Measurements from ENCODE around the gene SLC22A7.

Gene SLC22A7

DNA sequence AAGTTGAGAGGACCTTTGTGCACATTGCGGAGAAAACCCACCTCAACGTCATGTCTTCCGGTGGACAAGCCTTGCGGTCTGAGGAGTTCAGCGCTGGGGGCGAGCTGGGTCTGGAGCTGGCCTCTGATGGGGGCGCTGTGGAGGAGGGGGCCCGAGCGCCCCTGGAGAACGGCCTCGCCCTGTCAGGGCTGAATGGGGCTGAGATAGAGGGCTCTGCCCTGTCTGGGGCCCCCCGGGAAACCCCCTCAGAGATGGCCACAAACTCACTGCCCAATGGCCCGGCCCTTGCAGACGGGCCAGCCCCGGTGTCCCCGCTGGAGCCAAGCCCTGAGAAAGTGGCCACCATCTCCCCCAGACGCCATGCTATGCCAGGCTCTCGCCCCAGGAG is 14.6 kb upstream of the SLC22A7 start:
- TF ChIP-seq, protein P1, sequence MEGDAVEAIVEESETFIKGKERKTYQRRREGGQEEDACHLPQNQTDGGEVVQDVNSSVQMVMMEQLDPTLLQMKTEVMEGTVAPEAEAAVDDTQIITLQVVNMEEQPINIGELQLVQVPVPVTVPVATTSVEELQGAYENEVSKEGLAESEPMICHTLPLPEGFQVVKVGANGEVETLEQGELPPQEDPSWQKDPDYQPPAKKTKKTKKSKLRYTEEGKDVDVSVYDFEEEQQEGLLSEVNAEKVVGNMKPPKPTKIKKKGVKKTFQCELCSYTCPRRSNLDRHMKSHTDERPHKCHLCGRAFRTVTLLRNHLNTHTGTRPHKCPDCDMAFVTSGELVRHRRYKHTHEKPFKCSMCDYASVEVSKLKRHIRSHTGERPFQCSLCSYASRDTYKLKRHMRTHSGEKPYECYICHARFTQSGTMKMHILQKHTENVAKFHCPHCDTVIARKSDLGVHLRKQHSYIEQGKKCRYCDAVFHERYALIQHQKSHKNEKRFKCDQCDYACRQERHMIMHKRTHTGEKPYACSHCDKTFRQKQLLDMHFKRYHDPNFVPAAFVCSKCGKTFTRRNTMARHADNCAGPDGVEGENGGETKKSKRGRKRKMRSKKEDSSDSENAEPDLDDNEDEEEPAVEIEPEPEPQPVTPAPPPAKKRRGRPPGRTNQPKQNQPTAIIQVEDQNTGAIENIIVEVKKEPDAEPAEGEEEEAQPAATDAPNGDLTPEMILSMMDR (IDR thresholded peaks at IDR 0.05; ENCODE audit: low read depth, low read length) = no peak
- H3K4me1 ChIP-seq = no peaks in the 10 kb centered on the region
- no peaks in the 10 kb centered on the region for H3K36me3 ChIP-seq
- no peak for DNase-seq
- no peaks in the 10 kb centered on the region for H3K9me3 ChIP-seq
- H3K27me3 ChIP-seq = no peaks in the 10 kb centered on the region
- no peak overlapping the region for H3K4me3 ChIP-seq (ENCODE audit: low read depth, low read length)

DNA sequence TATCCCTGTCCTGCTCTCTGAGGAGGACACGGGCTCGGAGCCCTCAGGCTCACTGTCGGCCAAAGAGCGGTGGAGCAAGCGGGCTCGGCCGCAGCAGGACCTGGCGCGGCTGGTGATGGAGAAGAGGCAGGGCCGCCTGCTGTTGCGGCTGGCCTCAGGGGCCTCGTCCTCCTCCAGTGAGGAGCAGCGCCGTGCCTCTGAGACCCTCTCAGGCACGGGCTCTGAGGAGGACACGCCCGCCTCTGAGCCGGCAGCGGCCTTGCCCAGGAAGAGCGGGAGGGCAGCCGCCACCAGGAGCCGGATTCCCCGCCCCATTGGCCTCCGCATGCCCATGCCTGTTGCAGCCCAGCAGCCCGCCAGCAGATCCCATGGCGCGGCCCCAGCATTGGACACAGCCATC is 14.2 kb upstream of the SLC22A7 start:
- H3K36me3 ChIP-seq = no peaks in the 10 kb centered on the region
- no peaks in the 10 kb centered on the region for H3K27me3 ChIP-seq
- no peak for DNase-seq
- no peak overlapping the region for H3K4me3 ChIP-seq (ENCODE audit: low read depth, low read length)
- no peaks in the 10 kb centered on the region for H3K4me1 ChIP-seq
- TF ChIP-seq, protein P1 (IDR thresholded peaks at IDR 0.05; ENCODE audit: low read depth, low read length) = no peak
- H3K9me3 ChIP-seq = no peaks in the 10 kb centered on the region

DNA sequence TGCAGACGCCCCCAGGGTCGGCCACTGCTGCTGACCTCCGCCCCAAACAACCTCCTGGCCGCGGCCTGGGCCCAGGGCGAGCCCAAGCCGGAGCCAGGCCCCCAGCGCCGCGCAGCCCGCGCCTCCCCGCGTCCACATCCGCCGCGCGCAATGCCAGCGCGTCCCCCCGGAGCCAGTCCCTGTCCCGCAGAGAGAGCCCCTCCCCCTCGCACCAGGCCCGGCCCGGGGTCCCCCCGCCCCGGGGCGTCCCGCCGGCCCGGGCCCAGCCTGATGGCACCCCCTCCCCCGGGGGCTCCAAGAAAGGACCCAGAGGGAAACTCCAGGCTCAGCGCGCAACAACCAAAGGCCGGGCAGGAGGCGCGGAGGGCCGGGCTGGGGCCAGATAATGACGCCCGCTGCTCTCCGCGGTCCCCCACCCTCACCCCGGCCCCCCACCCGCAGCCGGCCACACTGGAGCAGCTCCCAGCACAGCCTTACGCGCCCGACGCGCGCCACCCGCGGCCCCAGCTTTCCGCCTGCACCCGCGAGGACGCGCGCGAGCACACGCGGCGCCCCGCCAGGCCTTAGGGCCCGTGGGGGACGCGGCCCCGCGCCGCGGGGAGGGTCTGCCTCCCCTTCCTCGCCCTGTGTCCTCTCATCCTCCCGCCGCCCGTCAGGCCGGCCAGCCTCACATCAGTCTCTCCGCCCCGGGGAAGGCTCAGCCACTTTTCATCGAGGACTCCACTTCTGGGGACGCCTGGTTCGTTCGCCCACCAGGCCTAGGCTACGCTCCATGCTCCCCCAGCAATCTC is 12.9 kb upstream of the SLC22A7 start:
- DNase-seq = no peak
- Histone ChIP-seq H3K36me3 (no peaks in the 10 kb centered on the region), H3K27me3 (no peaks in the 10 kb centered on the region), H3K4me3 (ENCODE audit: low read depth, low read length) (no peak overlapping the region), H3K4me1 (no peaks in the 10 kb centered on the region), H3K9me3 (no peaks in the 10 kb centered on the region)
- TF ChIP-seq, protein P1 (IDR thresholded peaks at IDR 0.05; ENCODE audit: low read depth, low read length) = no peak

DNA sequence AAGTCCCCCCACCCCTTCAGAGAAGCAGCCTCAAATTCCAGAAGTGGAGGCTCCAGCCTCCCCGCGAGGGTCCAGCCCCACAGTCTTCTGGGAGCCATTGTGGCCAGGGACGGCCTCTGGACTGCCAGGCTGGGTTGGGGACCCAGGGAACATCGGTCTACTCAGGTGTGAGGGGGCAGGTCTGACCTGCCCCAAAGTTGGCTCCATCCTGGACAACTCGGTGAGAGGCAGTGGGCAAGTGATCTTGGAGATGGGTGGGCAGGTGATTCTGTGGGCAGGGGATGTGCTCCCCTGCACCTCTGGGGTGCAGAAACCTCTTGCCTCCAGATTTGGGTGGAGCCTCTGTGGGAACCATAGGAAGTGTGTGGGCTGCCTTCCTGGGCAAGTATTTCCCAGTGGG is 12.2 kb upstream of the SLC22A7 start:
- no peaks in the 10 kb centered on the region for H3K27me3 ChIP-seq
- H3K9me3 ChIP-seq = no peaks in the 10 kb centered on the region
- TF ChIP-seq, protein P1 (IDR thresholded peaks at IDR 0.05; ENCODE audit: low read depth, low read length) = no peak
- DNase-seq = no peak
- no peaks in the 10 kb centered on the region for H3K36me3 ChIP-seq
- H3K4me3 ChIP-seq (ENCODE audit: low read depth, low read length) = no peak overlapping the region
- H3K4me1 ChIP-seq = no peaks in the 10 kb centered on the region

DNA sequence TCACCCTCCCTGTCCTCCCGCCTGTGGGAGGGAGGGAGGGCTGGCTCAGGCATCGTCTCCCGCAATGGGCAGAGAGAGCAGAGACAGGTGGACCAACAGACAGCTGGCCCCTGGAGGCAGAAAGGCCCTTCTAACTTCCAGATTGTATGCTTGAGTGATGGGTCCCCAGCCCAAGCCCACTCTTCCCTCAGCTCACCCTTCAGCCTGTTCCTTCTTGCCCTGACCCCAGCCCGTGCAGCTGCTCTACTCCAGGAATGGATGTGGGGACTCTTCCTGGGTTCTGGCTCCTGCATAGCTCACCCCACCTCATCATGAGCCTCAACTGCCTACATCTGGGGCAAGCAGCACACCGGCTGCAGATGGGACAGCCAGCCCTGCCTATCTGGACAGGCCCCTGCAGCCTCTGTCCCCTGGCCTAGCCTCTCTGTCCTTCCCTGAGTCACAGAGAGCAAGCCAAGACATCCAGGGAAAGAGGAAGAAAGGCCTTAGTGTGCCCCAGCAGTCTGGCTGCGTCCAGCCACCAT is 11.5 kb upstream of the SLC22A7 start:
- TF ChIP-seq, protein P1 (IDR thresholded peaks at IDR 0.05; ENCODE audit: low read depth, low read length) = no peak
- Histone ChIP-seq H3K4me3 (ENCODE audit: low read depth, low read length) (no peak overlapping the region), H3K27me3 (no peaks in the 10 kb centered on the region), H3K36me3 (no peaks in the 10 kb centered on the region), H3K4me1 (no peaks in the 10 kb centered on the region), H3K9me3 (no peaks in the 10 kb centered on the region)
- no peak for DNase-seq

DNA sequence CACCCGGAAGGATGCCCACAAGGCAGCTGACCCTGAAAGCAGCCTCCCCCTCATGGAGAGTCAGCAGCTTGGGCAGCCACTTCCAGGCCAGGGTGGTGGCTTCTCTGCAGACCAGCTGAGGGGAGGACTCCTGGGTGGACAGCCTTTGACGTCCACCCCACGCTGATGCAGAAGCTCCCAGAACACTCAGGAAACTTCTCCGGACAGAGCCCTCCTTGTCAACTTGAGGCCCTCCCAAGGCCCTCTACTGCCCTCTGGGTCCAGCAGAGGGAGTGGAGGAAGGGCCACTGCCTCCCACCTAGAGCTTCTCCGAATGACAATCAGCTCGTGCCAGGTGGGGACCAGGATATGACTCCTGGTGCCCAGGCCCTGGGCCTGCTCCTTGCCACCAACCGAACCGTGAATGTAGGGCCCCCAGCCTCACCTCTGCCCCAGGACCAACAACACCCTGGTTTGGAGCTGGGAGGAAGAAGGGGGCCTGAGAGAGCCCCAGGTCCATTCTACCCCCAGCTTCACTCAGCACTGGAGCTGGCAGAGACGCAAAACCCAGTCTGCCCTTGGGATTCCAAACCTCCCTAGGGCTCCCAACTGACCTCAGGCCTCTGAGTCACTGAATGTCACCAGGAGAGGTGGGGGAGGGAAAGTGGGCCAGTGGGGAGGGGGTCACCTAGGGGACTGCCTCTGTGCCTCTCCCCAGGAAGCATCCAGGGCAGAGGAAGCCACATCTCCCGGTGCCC is 10.9 kb upstream of the SLC22A7 start:
- Histone ChIP-seq H3K36me3 (no peaks in the 10 kb centered on the region), H3K27me3 (no peaks in the 10 kb centered on the region), H3K4me3 (ENCODE audit: low read depth, low read length) (no peak overlapping the region), H3K9me3 (no peaks in the 10 kb centered on the region), H3K4me1 (no peaks in the 10 kb centered on the region)
- no peak for DNase-seq
- TF ChIP-seq, protein P1 (IDR thresholded peaks at IDR 0.05; ENCODE audit: low read depth, low read length) = peak; percentile 24; the same call in 1 of the 2 replicates

All from BE2C (cell line).